Measurements from ENCODE around the gene TRIM7. TPM values are rescaled to one million over a fixed set of nuclear protein-coding genes. Genes with fewer than 3 reads are reported as not detected.
A peak's percentile ranks its signal among the peaks of the same experiment; 100 is the strongest.

The TRIM7 gene
- total RNA-seq, 1 donor from 2014 or later: not detected

- H3K36me3 Mint-ChIP-seq (ENCODE audit: low read depth, unreplicated experiment): peaks cover 48% of the 10 kb centered on the region
- no peak overlapping the region for H3K4me3 Mint-ChIP-seq (ENCODE audit: unreplicated experiment)
- no peaks in the 10 kb centered on the region for H3K9me3 Mint-ChIP-seq (ENCODE audit: unreplicated experiment)
- peak overlapping the region; percentile 67 for H3K27ac Mint-ChIP-seq (ENCODE audit: unreplicated experiment)
- no peaks in the 10 kb centered on the region for H3K4me1 Mint-ChIP-seq (ENCODE audit: unreplicated experiment)
- TF ChIP-seq CTCF (IDR thresholded peaks at IDR 0.05; ENCODE audit: unreplicated experiment): no peak
- DNase-seq (ENCODE audit: low spot score): no peak
- peaks cover 11% of the 10 kb centered on the region for H3K27me3 Mint-ChIP-seq (ENCODE audit: unreplicated experiment)
These were observed 30.8 kb upstream of the TRIM7 start for GRCh38 chr5:181235689-181236366.

GRCh38 chr5:181235323-181235688 lies 30.3 kb upstream of the TRIM7 start:
- Mint-ChIP-seq H3K36me3 (ENCODE audit: low read depth, unreplicated experiment) (peaks cover 48% of the 10 kb centered on the region), H3K27ac (ENCODE audit: unreplicated experiment) (peak overlapping the region; percentile 67)

DNA sequence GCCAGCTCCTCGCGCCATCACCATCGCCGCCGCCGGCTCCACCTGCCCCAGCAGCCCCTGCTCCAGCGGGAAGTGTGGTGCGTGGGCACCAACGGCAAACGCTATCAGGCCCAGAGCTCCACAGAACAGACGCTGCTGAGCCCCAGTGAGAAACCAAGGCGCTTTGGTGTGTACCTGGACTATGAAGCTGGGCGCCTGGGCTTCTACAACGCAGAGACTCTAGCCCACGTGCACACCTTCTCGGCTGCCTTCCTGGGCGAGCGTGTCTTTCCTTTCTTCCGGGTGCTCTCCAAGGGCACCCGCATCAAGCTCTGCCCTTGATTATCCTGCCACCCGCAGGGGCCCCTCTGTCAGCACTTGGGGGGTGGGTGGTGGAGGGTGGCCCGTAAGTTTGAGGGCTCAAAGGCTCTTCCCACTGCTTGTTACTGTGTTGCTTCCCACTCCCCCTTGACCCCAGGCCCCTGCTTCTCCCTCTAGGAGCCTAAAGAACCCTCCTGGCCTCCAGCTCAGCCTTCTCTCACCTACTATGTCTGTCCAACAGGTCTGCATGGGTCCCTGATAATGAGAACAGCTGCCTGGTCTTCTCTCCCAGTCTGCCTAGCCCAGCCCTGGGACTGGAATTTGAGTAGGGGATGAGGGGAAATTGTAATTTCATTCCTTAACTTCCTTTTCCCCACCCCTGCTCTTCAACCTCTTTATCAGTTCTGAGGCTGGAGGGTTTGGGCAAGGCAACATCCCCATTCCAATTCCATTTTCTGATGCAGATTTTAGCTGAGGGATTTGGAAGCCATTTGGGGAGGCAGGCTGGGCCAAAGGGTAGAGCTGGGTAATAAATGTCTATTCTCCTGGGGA lies 29.7 kb upstream of the TRIM7 start:
- Mint-ChIP-seq H3K9me3 (ENCODE audit: unreplicated experiment) (no peaks in the 10 kb centered on the region), H3K27ac (ENCODE audit: unreplicated experiment) (peak overlapping the region; percentile 67), H3K36me3 (ENCODE audit: low read depth, unreplicated experiment) (peaks cover 51% of the 10 kb centered on the region), H3K4me1 (ENCODE audit: unreplicated experiment) (no peaks in the 10 kb centered on the region), H3K4me3 (ENCODE audit: unreplicated experiment) (no peak overlapping the region), H3K27me3 (ENCODE audit: unreplicated experiment) (peaks cover 11% of the 10 kb centered on the region)
- DNase-seq (ENCODE audit: low spot score): no peak
- no peak for TF ChIP-seq CTCF (IDR thresholded peaks at IDR 0.05; ENCODE audit: unreplicated experiment)

More at GRCh38 chr5:181235323-181235688, 30.3 kb upstream of the TRIM7 start:
- H3K9me3 Mint-ChIP-seq (ENCODE audit: unreplicated experiment): no peaks in the 10 kb centered on the region
- H3K4me1 Mint-ChIP-seq (ENCODE audit: unreplicated experiment): no peaks in the 10 kb centered on the region
- DNase-seq (ENCODE audit: low spot score): no peak
- peaks cover 11% of the 10 kb centered on the region for H3K27me3 Mint-ChIP-seq (ENCODE audit: unreplicated experiment)
- no peak for TF ChIP-seq CTCF (IDR thresholded peaks at IDR 0.05; ENCODE audit: unreplicated experiment)
- no peak overlapping the region for H3K4me3 Mint-ChIP-seq (ENCODE audit: unreplicated experiment)

GRCh38 chr5:181233801-181234454 lies 28.9 kb upstream of the TRIM7 start:
- Mint-ChIP-seq H3K36me3 (ENCODE audit: low read depth, unreplicated experiment) (peaks cover 48% of the 10 kb centered on the region), H3K9me3 (ENCODE audit: unreplicated experiment) (no peaks in the 10 kb centered on the region), H3K27ac (ENCODE audit: unreplicated experiment) (no peak overlapping the region), H3K4me3 (ENCODE audit: unreplicated experiment) (no peak overlapping the region), H3K27me3 (ENCODE audit: unreplicated experiment) (peaks cover 14% of the 10 kb centered on the region), H3K4me1 (ENCODE audit: unreplicated experiment) (no peaks in the 10 kb centered on the region)
- no peak for TF ChIP-seq CTCF (IDR thresholded peaks at IDR 0.05; ENCODE audit: unreplicated experiment)
- no peak for DNase-seq (ENCODE audit: low spot score)

Measured in endothelial cell (in vitro differentiated cells).